ENCODE data around the gene PLSCR4.

GRCh38 chr3:146249921-146250320 is 984 bp downstream of the PLSCR4 start:
- TF ChIP-seq CTCF (IDR thresholded peaks at IDR 0.05; ENCODE audit: insufficient read depth, low read depth, low read length), result no peak
- TF ChIP-seq EZH2 (IDR thresholded peaks at IDR 0.05; ENCODE audit: insufficient read depth, low read length), result no peak

Measured in astrocyte (in vitro differentiated cells and primary cell).